Hypothalamus (tissue), 51 donors: ENCODE data around the gene HES7.

Experiments
- DNase-seq, 51 donors: peaks; one replicate each; lab custom pipeline; 2025; lab: John Stamatoyannopoulos, UW

Gene HES7

GRCh38 chr17:8125154-8125946 lies 1.4 kb upstream of the HES7 start:
- peak in 49 of 51 donors; percentile 34 to 87 (median 70) for DNase-seq

DNA sequence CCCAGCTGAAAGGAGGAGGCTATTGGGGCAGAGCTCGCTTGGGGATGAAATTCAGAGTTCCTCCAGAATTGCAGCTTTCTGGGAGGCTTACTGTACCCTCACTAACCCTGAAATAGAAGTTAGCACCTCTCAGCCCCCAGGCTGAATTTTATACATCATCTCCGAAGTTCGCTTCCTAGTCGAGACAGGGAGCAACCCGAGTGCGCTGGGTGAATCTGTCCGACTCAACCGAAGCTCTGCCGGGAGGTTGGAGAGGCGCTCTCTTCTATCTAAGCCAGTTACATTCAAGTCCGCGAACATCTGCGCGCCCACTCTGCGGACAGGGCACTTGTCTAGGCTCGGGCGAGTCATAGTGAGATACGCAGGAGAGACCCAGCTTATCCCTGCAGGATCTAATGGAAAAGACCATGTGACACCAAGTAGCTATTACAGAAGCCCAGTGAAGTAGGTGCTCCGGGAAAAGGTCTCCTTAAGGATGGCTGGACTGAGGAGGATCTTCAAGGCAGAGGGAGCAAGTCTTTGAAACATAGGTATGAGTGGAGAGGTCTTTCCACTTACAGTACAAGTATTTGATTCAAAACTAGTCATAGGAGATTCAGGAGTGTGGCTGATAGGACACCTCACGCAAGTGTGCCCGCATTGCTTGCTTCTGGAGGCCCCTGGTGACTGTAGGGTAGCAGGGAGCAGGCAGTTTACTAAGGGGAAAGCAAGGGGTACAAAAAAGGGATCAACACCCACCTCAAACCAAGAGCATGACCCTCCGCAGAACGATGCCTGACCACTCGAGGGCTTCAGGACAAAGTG lies 646 bp upstream of the HES7 start:
- DNase-seq: peak in 4 of 51 donors; percentile 9 to 29 (median 19)

DNA sequence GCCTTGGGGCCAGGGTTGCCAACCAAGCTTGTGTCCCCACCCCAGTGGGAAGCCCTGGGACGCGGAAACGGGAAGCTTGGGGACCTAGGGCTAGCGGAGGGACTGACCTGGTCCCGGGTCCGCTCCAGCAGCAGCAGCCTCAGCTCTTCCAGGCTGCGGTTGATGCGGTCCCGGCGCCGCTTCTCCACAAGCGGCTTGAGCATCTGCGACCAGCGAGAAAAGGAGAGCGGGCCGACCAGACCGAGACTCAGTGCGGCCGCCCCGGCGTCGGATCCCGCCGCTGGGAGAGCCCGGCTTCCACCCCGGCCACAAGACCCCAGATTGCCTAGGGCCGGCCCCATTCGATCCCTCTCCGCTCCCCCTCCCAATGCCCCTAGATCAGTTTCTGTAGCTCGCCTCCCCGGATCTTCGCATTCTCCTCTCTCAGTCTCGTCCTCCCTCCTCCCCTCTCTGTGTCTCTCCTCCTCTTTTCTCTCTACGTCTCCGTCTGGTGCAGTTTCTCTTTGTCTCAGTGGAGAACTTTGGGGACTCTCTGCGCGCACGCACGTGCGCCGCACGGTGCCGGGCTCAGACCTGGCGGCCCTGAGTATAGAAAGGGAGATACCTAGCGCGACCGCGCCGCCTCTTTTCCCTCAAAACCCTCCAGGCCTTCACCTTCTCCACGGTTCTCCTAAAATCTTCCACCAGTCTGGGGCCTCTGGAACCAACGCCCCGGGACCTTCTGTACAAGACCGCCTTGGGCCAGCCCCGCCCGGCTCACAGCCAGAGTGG lies 797 bp downstream of the HES7 start:
- DNase-seq: peak in 3 of 51 donors; percentile 19 to 36 (median 27)

DNA sequence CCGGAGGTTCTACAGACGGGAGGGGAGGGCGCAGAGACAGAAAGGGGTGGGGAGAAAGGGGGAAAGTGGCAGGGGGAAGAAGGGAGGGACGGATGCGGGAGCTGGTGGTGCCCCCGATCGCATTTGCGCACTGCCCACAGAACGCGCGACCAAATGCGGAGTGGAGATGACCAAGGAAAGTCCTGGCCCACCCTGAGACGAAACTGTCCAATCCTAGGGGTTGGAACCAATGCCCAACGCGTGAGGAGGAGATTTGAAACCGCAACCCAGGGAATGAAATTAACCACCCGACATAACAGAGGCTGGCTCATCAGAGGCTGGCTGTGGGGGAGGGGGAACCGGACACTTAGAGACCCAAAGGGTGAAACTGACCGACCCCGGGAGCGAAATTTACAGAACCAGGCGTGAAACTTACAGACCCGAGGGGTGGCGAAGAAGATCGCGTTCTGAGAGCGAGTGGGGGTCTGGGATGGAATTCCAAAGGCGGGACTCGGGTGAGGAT lies 1.4 kb downstream of the HES7 start:
- DNase-seq: peak in 2 of 51 donors; percentile 18 to 36

GRCh38 chr17:8121681-8122421 lies 2.1 kb downstream of the HES7 start:
- DNase-seq: peak in 42 of 51 donors; percentile 23 to 84 (median 56)

DNA sequence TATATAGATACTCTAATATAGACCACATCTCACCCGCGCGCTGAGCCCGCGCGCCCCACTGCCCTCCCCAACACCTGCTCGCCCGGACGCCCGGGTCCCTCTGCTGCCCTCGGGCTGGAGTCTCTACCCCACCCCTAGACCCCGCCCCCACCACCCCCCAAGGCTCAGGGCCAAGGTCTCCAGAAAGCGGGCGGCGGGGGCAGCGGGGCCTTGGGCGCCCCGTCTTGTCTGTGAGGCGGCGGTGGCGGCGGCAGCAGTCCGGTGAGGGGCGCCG lies 2.6 kb downstream of the HES7 start:
- DNase-seq: peak in 1 of 51 donors; percentile 32

GRCh38 chr17:8120520-8121406 lies 3.1 kb downstream of the HES7 start:
- DNase-seq: peak in 34 of 51 donors; percentile 21 to 82 (median 44)

DNA sequence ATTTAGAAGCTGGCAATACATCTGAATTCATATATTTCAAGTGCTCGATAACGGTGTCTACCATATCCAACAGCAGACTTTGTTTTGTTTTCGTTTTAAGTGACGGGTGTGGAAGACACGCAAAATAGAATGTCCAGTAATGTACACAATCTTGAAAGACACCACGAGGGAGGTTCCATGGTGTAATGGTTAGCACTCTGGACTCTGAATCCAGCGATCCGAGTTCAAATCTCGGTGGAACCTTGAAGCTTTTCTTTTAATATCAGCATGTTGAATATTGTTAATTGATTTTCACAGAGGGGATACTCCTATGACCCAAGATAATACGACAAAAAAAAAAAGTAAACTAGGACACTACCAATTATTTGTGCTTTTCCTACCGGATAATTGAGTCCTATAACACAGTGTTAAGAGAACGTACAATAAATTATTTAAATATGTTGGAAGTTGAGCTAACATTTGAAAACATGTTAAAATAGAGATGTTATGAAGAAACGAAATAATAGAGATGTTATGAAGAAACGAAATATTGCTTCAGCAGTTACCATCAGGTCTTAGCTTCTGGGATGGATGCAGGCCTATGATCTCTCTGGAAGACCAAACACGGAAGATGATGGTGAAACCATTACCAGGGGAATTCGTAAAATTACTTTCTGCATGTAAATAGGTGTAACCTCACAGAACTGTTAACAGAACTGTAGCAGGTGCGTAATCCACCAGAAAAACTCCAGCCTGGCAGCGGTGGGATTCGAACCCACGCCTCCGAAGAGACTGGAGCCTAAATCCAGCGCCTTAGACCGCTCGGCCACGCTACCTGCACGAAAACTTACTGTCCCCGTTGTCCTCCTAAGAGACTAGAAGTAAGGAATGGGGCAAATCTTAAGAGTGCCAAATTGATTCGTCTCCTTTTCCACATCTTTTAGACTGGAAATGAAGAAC lies 4.1 kb downstream of the HES7 start:
- DNase-seq: peak in 46 of 51 donors; percentile 26 to 90 (median 65)

DNA sequence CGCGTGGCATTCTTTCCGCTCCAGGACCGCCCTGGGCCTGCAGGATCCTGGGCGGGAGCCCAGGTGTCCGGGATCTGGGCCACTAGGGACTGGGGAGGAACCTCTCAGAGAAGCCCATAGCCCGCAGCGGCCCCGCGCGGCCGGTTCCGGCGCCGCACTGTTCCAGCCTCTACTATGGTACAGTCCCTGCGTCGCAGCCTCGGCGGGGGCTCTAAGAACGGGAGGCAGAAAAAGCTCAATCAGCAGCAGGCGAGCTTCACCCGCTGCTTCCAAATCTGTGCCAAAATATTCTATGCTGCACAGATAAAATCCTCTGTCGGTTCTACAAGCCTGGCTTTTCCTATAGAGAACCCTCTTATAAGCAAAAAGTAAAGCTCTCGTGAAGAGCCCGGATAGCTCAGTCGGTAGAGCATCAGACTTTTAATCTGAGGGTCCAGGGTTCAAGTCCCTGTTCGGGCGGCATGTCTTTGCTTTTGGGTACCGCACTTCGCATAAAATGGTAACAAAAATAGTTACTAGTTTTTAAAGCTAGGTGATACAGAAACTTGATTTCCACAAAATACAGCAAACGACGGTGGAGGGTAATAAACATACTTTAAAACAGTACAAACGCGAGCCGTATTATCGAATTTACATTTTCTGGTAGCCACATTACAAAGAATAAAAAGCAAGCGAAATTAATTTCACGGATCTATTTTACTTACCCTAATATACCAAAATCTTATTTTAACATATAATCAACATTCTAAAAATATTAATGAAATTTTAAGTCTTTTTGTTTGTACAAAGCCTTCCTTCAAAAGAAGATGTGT lies 4.9 kb downstream of the HES7 start:
- DNase-seq: peak; percentile 33 to 97 (median 78)

- DNase-seq: peak in 7 of 51 donors; percentile 14 to 80 (median 32)
These were observed 5.7 kb downstream of the HES7 start, which contains the start of gene ALOXE3 for GRCh38 chr17:8117980-8118768. Gene ALOXE3, minus strand, starts transcription at chr17:8118514. Its CDS starts 524 bp downstream, at chr17:8117990.

DNA sequence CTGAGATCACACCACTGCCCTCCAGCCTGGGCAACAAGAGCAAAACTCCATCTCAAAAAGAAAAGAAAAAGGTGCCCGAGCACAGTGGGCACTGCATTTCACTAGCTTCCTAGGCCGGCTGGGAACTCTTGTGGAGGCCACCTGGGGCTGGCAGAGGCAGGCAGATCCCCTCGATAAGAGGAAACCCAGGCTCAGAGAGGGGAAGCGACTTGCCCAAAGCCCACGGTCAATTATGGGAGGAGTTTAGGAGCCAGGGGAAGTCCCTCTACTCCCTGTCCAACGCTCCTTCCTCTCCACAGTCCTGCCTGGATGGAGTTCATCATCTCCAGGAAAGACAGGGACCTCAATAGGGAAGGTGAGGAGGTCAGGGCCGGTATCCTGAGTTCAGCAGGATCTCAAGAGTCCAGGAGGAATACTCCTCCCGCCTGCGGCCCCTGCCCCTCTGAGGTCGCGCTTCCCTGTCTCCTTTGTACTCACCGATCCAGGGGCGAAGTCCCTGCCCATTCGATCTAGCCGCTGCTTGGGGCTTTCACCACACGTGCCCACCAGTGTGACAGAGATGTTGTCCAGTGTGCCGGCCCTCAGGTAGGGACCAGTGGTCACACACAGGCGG lies 6.4 kb downstream of the HES7 start:
- peak in 1 of 51 donors; percentile 32 for DNase-seq

- no peak for DNase-seq
These were observed 7.1 kb downstream of the HES7 start for GRCh38 chr17:8116776-8117175.

- DNase-seq: no peak
These were observed 13.0 kb downstream of the HES7 start for GRCh38 chr17:8110907-8111306.

GRCh38 chr17:8110456-8110804 lies 13.5 kb downstream of the HES7 start:
- DNase-seq: no peak

GRCh38 chr17:8109661-8110455 lies 14.0 kb downstream of the HES7 start:
- DNase-seq: peak in 9 of 51 donors; percentile 2 to 42 (median 26)
